GM21367 (cell line): ENCODE measurements around the gene LRP1B.

Experiments used
- ATAC-seq: cut with Tn5 transposase; IDR thresholded peaks from one replicate; pipeline ENCODE4 v1.9.1; 2021; ENCODE audit not compliant: unreplicated experiment

The LRP1B gene

GRCh38 chr2:141348481-141348880, 782.3 kb downstream of the LRP1B start:
- ATAC-seq = no peak

GRCh38 chr2:141341444-141341843, 789.4 kb downstream of the LRP1B start:
- no peak for ATAC-seq

GRCh38 chr2:141331127-141331526, 799.7 kb downstream of the LRP1B start:
- no peak for ATAC-seq

GRCh38 chr2:141329964-141330363, 800.9 kb downstream of the LRP1B start:
- no peak for ATAC-seq

GRCh38 chr2:141323571-141323970, 807.2 kb downstream of the LRP1B start:
- ATAC-seq = no peak

GRCh38 chr2:141317986-141318385, 812.8 kb downstream of the LRP1B start:
- no peak for ATAC-seq

GRCh38 chr2:141316606-141317005, 814.2 kb downstream of the LRP1B start:
- no peak for ATAC-seq

- ATAC-seq = no peak
Measured at GRCh38 chr2:141316103-141316502, 814.7 kb downstream of the LRP1B start.

- ATAC-seq = no peak
Measured at GRCh38 chr2:141313972-141314371, 816.8 kb downstream of the LRP1B start.

- no peak for ATAC-seq
Measured at GRCh38 chr2:141311430-141311829, 819.4 kb downstream of the LRP1B start.

- ATAC-seq = no peak
Measured at GRCh38 chr2:141306368-141306767, 824.4 kb downstream of the LRP1B start.

- no peak for ATAC-seq
Measured at GRCh38 chr2:141301551-141301950, 829.3 kb downstream of the LRP1B start.

- no peak for ATAC-seq
Measured at GRCh38 chr2:141280037-141280436, 850.8 kb downstream of the LRP1B start.

- ATAC-seq = no peak
Measured at GRCh38 chr2:141271346-141271745, 859.5 kb downstream of the LRP1B start.

- no peak for ATAC-seq
Measured at GRCh38 chr2:141264848-141265247, 866.0 kb downstream of the LRP1B start.

GRCh38 chr2:141260911-141261310, 869.9 kb downstream of the LRP1B start:
- ATAC-seq = no peak

GRCh38 chr2:141259683-141260082, 871.1 kb downstream of the LRP1B start:
- ATAC-seq = no peak

- no peak for ATAC-seq
Measured at GRCh38 chr2:141242008-141242407, 888.8 kb downstream of the LRP1B start.

GRCh38 chr2:141226560-141226959, 904.3 kb downstream of the LRP1B start:
- no peak for ATAC-seq

GRCh38 chr2:141207036-141207385, 923.8 kb downstream of the LRP1B start:
- no peak for ATAC-seq

GRCh38 chr2:141201016-141201565, 929.7 kb downstream of the LRP1B start:
- ATAC-seq = no peak

- no peak for ATAC-seq
Measured at GRCh38 chr2:141200191-141200590, 930.6 kb downstream of the LRP1B start.

GRCh38 chr2:141199711-141200110, 931.1 kb downstream of the LRP1B start:
- no peak for ATAC-seq

- no peak for ATAC-seq
Measured at GRCh38 chr2:141195087-141195486, 935.7 kb downstream of the LRP1B start.
